Non-pigmented ciliary epithelial cell (primary cell): ENCODE measurements around the gene TRIM15.
A peak's percentile ranks its signal among the peaks of the same experiment; 100 is the strongest.
"Not testable (repeated sequence)": the region's sequence is repeated elsewhere in the genome, so short reads cannot be mapped to it uniquely, and the experiment has no call there.

ENCODE experiments used
- DNase-seq: peaks from one replicate; pipeline ENCODE4 v3.0.0-alpha.2; 2010; ENCODE audit warnings: low read depth

The TRIM15 gene

DNA sequence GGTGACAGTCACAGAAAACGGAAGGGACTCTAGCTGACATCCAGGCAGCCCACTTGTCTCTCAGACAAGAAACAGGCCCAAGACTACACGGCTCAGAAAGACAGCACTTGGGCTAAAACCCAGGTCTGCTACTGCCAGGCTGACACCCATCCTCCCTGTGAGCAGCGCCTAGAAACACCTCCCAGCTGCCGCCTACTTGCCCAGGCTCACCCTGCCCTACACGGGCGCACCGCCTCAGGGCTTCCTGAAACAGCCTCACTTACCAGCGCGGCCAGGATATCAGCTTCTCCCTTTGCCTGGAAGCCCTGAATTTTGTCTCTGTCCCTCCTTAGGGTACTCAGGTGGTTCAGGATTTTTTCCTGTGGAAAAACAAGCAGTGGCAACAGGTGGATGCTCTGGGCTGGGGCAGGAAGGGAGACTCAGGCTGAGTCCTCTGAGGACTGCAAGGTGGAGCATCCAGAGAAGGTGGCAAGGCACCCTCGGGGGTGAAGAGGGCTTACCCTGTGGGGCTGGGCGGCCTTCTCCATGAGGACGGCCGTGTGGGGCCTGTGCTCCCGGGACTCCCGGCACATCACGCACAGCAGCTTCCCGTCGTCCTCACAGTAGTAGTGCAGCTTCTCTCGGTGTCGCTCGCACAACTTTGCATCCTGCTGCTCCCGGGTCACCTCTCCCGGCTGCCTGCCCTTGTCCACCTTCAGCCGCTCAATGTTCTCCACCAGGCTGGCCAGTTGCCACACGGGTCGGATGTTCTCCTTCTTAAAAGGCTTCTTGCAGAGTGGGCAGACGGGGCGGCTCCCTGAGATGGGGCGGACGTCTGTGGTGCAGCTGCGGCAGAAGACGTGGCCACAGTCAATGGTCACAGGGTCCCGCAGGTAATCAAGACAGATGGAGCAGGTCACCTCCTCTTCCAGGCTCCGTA, 35.1 kb downstream of the TRIM15 start:
- DNase-seq: no peak

GRCh38 chr6:30200551-30201281, 37.4 kb downstream of the TRIM15 start:
- no peak for DNase-seq

DNA sequence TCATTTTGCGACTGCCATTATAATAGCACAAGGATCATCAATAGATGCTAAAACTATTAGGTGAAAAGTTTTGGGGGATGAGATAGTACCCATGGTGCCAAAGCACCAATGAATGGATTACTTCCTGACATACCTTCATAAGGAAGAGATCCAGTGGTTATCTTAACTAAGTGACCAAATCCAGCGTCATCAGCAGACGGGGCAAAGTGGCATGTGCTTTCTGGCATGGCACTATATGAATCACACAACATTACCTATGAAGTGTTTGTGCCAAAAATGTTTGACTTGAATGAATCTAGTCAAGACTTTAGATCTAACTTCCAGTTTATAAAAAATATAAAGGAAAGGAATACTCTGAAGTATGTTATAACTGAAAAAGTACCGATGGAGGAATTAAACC, 39.0 kb downstream of the TRIM15 start:
- DNase-seq: no peak

- DNase-seq: no peak
Measured at GRCh38 chr6:30204116-30204515, 40.8 kb downstream of the TRIM15 start.

DNA sequence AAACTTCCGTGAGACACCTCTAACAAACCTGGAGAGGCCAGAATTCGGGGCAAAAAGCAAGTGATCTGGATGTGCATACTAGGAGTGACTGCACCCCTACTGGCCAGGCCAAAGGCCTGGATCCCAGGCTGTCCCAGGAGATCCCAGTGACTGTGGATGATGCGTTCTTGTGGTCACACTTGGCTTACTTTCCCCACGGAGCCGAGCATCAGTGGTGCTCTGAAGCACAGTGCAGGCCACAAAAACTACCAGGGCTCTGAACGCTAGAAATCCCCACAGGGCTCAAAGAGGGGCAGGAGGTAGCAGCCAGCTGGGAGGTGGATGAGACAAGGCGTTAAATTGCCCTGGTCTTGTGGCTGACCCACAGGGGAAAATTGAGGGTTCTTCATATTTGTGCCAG, 42.8 kb downstream of the TRIM15 start:
- no peak for DNase-seq

GRCh38 chr6:30206799-30207618, 43.7 kb downstream of the TRIM15 start:
- DNase-seq: no peak

- DNase-seq: no peak
Measured at GRCh38 chr6:30207619-30208295, 44.4 kb downstream of the TRIM15 start.

GRCh38 chr6:30211306-30211705, 48.0 kb downstream of the TRIM15 start:
- DNase-seq: no peak

GRCh38 chr6:30211899-30212298, 48.6 kb downstream of the TRIM15 start:
- no peak for DNase-seq

DNA sequence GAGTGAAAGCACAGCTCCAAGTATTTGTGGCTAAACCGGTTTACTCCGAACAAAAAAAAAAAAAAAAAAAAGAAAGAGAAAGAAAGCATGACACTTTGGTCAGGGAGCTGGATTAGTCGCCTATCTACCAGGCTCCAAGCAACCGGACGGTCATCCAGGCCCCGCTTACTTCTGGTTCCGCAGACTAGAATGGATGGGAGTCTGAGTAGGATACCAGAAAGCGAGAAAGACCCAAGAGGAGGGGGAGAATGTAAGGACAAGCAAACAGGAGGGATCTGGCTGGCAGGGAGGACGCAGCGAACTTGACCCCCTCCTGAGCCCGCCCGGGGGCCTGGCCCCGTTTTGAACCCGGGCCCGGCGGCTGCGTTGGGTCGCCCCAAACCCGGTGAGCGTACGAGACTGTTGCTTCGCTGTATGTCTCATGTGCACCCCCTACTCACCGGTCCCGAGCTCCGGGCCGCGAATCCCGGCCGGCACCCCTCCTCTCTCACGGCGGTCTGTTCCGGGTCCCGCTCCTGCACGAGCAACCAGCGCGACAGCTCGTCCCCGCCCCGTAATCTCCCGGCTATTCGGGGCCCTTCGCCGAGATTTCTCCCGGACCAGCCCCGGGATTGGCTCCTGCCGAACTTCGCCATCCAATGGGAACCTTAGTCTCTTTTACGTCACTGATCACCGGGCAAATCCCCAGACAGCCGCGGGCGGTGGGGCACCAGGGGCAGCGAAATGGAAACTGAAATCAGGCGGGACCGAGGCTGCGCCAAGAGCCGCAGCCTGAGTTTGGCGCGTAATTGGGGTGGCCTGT, 49.7 kb downstream of the TRIM15 start, which contains the start of gene TRIM26:
TRIM26 (minus strand) TSS at position 542 of the 802 bp plus-strand sequence. CDS start 14,303 bp downstream, outside the sequence.
- peak; percentile 83 for DNase-seq

- no peak for DNase-seq
Measured at GRCh38 chr6:30213667-30213956, 50.3 kb downstream of the TRIM15 start.

- no peak for DNase-seq
Measured at GRCh38 chr6:30213957-30214656, 50.8 kb downstream of the TRIM15 start.

DNA sequence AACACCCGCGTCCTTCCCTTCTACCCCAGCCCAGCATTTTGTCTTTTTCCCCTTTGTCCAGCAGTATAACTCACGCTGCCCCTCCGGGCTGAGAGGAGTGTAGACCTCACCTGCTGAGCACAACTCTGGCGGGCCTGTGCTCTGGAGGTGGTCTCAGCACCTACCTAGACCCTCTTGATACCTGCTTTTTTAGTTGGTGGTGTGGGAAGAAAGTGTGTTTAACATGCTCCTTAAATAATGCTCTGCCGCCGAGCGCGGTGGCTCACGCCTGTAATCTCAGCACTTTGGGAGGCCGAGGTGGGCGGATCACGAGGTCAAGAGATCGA, 51.3 kb downstream of the TRIM15 start:
- DNase-seq: no peak

DNA sequence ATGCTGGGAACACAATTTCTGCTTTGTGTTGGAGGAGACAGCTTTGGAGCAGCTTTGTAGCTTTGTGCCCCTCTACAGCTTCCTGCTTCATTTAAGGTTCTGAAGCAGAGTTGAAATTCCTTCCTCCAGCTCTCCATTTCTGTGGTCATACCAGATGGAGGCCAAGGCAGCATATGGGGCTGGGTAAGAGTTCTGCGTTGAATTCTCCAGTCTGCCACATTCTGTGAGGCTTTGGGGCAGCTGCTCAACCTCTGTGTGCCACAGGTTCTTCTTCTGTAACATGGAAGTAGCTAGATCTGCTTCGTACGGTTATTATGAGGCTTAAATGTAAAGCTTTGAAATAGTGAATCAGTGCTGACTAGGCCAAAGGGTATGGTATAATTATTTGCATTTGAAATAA, 52.8 kb downstream of the TRIM15 start:
- no peak for DNase-seq

DNA sequence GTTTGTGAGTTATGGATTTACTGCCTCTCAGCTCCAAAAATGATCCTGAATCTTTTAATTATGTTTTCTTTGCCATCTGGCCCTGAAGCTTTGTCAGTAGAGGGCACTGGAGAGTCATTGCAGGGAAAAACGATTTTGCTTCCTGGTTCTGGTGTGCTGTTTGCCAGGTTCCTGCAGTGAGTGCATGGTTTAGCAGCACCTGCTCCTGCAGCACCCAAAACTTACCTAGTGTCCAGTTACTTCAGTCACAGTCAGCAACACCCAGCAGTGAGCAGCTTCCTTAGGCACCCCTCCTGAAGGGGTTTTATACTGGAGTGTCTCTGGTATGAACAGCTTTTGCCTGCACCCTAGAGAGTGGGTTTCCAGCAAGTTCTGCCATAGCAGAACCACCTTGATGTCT, 55.9 kb downstream of the TRIM15 start:
- DNase-seq: no peak

GRCh38 chr6:30221395-30221794, 58.0 kb downstream of the TRIM15 start:
- DNase-seq: not testable (repeated sequence)

DNA sequence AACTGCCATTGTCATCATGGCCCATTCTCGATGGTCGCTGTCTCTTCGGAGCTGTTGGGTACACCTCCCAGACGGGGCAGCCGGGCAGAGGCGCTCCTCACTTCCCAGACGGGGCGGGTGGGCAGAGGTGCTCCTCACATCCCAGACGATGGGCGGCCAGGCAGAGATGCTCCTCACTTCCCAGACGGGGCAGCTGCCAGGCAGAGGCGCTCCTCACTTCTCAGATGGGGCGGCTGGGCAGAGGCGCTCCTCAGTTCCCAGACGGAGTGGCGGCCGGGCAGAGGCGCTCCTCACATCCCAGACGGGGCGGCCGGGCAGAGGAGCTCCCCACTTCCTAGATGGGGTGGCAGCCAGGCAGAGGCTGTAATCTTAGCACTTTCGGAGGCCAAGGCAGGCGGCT, 58.6 kb downstream of the TRIM15 start:
- DNase-seq: not testable (repeated sequence)
